SU-DHL-6 (cell line): ENCODE measurements around the gene IFNL1.

Experiments used
- CTCF ChIP-seq: fragments of 200-600 bp; sonication (generic); IDR thresholded peaks from one replicate; pipeline ENCODE4 v1.5.1; 2017; ENCODE audit warnings: antibody characterized with exemption, mild to moderate bottlenecking, low read length, moderate library complexity; ENCODE audit not compliant: insufficient read depth, poor library complexity, severe bottlenecking
- EZH2phosphoT487 ChIP-seq: fragments of 200-600 bp; sonication (generic), shearing (Covaris generic); conservative IDR thresholded peaks from 2 replicates; pipeline ENCODE4 v1.6.1; 2018; ENCODE audit warnings: mild to moderate bottlenecking, antibody characterized with exemption, low read length, moderate library complexity, mixed read lengths

DNA sequence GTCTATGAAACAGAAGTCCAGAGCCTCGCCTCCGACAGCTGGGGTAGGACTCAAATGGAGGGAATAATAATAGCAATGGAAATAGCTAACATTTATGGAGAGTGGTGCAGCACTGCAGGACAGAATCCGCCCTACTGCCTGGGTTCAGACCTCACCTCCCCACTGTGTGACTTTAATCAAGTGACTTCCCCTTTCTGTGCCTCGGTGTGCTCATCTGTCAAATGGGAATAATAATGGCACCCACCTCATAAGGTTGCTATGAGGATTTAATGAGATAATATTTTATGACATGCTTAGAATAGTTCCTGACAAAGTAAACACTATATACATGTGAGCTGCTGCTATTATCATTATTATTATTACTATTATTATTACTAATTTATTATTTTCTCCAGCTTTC, 21.3 kb downstream of the IFNL1 start:
- TF ChIP-seq CTCF, result no peak
- no peak for TF ChIP-seq EZH2phosphoT487
